Type B pancreatic cell (in vitro differentiated cells): ENCODE measurements around the gene BLOC1S5. TPM values are rescaled to one million over a fixed set of nuclear protein-coding genes. Genes with fewer than 3 reads are reported as not detected.

Source experiments
- DNase-seq: peaks from one replicate; pipeline ENCODE4 v3.0.0; 2021; ENCODE audit warnings: mixed read lengths; ENCODE audit not compliant: unreplicated experiment; ENCODE audit errors: extremely low spot score
- H3K27ac Mint-ChIP-seq: 2 replicates; pipeline ENCODE4 v1.8.0; 2021; ENCODE audit warnings: mild to moderate bottlenecking, mixed read lengths
- H3K27me3 Mint-ChIP-seq: 2 replicates; pipeline ENCODE4 v1.8.0; 2021; ENCODE audit warnings: mixed read lengths
- H3K36me3 Mint-ChIP-seq: 2 replicates; pipeline ENCODE4 v1.8.0; 2021; ENCODE audit warnings: mixed read lengths
- H3K4me1 Mint-ChIP-seq: one replicate; pipeline ENCODE4 v1.8.0; 2021; ENCODE audit warnings: mixed read lengths; ENCODE audit not compliant: unreplicated experiment
- H3K4me3 Mint-ChIP-seq: 2 replicates; pipeline ENCODE4 v1.8.0; 2021; ENCODE audit warnings: mild to moderate bottlenecking, mixed read lengths
- H3K9me3 Mint-ChIP-seq: 2 replicates; pipeline ENCODE4 v1.8.0; 2021; ENCODE audit warnings: mixed read lengths
- total RNA-seq: library from RNA; stranded (reverse); gene quantifications from 2 replicates; pipeline ENCODE4 v1.2.1, GENCODE V29; 2021; ENCODE audit warnings: low replicate concordance
- TF ChIP-seq, protein P1 (sequence below): fragments of 200-600 bp; sonication (generic); conservative IDR thresholded peaks from 2 replicates; pipeline ENCODE4 v1.5.0; 2021; ENCODE audit warnings: antibody characterized with exemption, mild to moderate bottlenecking

The BLOC1S5 gene
- total RNA-seq, 1 donor from 2014 or later: 14.2 TPM

DNA sequence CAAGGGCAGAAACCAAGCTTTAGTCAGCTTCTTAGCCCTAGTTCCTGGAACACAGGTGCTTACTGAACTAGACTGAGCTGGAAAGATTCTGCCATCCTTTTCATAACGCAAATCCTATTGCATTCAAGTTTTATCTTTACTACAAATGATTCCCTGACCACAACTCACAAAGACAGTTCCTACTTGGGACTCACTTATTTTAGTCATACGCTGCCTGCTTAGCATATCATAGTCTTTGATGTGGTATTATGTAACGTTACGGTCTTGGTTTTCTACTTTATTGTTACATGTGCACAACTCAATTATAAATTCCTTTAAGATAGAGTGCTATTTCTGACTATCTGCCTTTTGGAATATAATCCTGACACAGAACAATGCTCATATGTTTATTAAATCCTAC lies 59.1 kb downstream of the BLOC1S5 start:
- no peak overlapping the region for H3K4me3 Mint-ChIP-seq
- DNase-seq: no peak
- no peaks in the 10 kb centered on the region for H3K9me3 Mint-ChIP-seq
- H3K27ac Mint-ChIP-seq: no peak overlapping the region
- peaks cover 4% of the 10 kb centered on the region for H3K27me3 Mint-ChIP-seq
- H3K4me1 Mint-ChIP-seq: peaks cover 8% of the 10 kb centered on the region
- H3K36me3 Mint-ChIP-seq: no peaks in the 10 kb centered on the region
- TF ChIP-seq, protein P1, sequence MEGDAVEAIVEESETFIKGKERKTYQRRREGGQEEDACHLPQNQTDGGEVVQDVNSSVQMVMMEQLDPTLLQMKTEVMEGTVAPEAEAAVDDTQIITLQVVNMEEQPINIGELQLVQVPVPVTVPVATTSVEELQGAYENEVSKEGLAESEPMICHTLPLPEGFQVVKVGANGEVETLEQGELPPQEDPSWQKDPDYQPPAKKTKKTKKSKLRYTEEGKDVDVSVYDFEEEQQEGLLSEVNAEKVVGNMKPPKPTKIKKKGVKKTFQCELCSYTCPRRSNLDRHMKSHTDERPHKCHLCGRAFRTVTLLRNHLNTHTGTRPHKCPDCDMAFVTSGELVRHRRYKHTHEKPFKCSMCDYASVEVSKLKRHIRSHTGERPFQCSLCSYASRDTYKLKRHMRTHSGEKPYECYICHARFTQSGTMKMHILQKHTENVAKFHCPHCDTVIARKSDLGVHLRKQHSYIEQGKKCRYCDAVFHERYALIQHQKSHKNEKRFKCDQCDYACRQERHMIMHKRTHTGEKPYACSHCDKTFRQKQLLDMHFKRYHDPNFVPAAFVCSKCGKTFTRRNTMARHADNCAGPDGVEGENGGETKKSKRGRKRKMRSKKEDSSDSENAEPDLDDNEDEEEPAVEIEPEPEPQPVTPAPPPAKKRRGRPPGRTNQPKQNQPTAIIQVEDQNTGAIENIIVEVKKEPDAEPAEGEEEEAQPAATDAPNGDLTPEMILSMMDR: no peak

DNA sequence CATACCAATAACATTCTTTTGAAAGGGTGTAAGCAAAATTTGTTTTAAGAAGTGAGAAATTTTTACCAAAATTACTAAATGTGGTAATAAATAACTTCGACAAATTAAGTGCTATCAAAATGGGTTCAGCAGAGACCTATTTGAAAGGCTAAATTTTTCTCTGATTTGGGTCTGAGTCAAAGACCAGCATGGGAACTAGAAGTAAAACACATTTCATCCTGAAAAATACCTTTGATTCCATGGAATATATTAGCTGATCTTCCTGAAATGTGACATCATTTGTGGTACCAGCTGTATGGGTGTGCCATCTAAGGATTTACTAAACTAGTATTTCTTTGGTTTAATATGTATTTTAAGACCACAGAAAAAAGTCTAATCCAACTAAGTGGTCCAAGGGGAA lies 63.6 kb downstream of the BLOC1S5 start:
- TF ChIP-seq, protein P1: no peak
- Mint-ChIP-seq H3K36me3 (no peaks in the 10 kb centered on the region), H3K27ac (no peak overlapping the region), H3K9me3 (no peaks in the 10 kb centered on the region), H3K27me3 (peaks cover 4% of the 10 kb centered on the region), H3K4me1 (peaks cover 15% of the 10 kb centered on the region), H3K4me3 (no peak overlapping the region)
- DNase-seq: no peak

DNA sequence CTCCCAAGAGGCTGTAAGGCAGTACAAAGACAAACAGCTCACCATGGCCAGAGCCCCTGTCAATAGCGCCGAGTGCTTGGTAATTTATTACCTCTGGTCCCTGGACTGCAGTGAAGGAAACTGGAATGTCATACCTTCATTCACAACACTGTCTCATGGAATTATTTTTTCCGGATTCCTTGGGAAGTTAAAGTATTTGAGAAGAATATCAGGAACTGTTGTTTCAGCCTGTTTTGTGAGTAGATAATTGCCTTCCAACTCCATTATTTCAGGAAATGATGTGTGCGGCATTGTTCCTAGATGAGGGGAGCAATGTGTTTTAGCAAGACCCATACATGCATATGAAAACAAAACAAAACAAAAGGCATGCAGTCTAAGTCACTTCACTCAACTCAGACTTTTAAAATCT lies 64.0 kb downstream of the BLOC1S5 start:
- H3K4me3 Mint-ChIP-seq: no peak overlapping the region
- TF ChIP-seq, protein P1: no peak
- DNase-seq: no peak
- no peak overlapping the region for H3K27ac Mint-ChIP-seq
- no peaks in the 10 kb centered on the region for H3K36me3 Mint-ChIP-seq
- H3K9me3 Mint-ChIP-seq: no peaks in the 10 kb centered on the region
- peaks cover 4% of the 10 kb centered on the region for H3K27me3 Mint-ChIP-seq
- H3K4me1 Mint-ChIP-seq: peaks cover 15% of the 10 kb centered on the region

DNA sequence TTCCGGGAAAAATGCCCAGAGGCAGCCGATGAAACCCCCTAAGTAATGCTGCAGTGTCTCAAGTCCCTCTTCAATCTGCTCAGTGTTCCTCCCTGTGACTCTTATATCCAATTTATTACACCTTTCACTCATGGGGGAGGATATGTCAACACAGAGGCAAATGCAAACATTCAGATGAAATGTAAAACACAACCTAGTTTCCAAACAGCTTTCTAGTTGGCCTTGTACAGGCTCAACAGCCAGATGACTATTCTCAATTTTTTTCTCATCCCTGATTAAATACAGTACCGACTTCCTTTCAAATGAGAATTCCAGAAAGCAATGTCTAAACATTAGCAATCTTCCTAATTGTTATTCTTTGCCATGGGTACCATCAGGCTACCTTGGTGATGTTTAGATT lies 65.0 kb downstream of the BLOC1S5 start:
- Mint-ChIP-seq H3K4me3 (no peak overlapping the region), H3K27ac (no peak overlapping the region), H3K4me1 (peaks cover 15% of the 10 kb centered on the region), H3K36me3 (no peaks in the 10 kb centered on the region), H3K27me3 (peaks cover 3% of the 10 kb centered on the region), H3K9me3 (no peaks in the 10 kb centered on the region)
- TF ChIP-seq, protein P1: no peak
- DNase-seq: no peak

DNA sequence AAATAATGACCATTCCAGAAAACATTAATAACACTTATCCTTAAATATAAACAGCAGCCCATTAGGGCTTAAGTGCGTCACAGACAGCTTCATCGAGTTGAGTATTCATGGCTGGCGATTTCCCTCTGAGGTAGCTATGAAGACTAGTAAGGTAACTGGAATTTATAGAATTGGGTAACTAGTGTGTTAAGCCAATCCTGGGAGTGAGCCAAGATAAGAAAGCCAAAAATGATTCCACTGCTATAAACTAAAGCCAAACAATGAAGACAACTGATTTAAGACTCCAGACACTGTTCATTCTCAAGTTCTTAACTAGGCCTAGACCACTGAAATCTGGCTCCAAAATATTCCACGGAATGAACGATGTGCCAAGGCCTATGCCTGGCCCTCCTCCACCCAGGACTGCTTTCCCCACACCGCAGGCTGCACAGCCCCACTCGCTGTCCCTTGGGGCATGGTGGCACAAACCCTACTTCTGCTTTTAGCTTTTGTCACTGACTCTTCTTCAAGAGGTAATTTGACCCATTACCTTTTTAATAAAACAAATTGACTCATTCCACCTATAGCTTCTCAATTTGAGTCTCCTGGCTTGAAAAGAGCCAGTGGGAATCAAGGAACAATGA lies 66.0 kb downstream of the BLOC1S5 start:
- H3K9me3 Mint-ChIP-seq: no peaks in the 10 kb centered on the region
- no peaks in the 10 kb centered on the region for H3K36me3 Mint-ChIP-seq
- H3K27ac Mint-ChIP-seq: no peak overlapping the region
- TF ChIP-seq, protein P1: no peak
- no peak overlapping the region for H3K4me3 Mint-ChIP-seq
- DNase-seq: no peak
- H3K4me1 Mint-ChIP-seq: peaks cover 15% of the 10 kb centered on the region
- H3K27me3 Mint-ChIP-seq: no peaks in the 10 kb centered on the region

DNA sequence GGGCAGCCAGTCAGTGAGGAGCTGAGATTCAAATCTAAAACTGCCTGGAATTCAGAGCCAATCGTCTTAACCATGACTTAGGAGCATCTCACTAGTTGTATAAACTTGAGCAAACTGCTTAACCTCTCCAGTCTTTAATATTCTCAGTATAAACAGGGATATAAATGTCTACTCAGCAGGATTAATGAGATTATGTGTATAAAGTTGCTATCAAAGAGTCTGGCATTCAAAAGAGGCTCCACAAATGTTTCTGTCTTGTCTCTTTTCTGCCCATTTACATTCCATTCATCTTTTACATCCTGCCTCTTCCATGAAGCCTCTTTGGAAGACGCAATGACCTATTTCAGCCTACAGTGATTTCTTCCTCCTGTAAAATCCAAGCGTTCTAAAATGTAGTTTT lies 66.9 kb downstream of the BLOC1S5 start:
- TF ChIP-seq, protein P1: no peak
- no peak for DNase-seq
- Mint-ChIP-seq H3K9me3 (no peaks in the 10 kb centered on the region), H3K27ac (no peak overlapping the region), H3K36me3 (no peaks in the 10 kb centered on the region), H3K27me3 (no peaks in the 10 kb centered on the region), H3K4me1 (peaks cover 22% of the 10 kb centered on the region), H3K4me3 (no peak overlapping the region)
